ENCODE measurements around the gene CNNM4.

Gene CNNM4

DNA sequence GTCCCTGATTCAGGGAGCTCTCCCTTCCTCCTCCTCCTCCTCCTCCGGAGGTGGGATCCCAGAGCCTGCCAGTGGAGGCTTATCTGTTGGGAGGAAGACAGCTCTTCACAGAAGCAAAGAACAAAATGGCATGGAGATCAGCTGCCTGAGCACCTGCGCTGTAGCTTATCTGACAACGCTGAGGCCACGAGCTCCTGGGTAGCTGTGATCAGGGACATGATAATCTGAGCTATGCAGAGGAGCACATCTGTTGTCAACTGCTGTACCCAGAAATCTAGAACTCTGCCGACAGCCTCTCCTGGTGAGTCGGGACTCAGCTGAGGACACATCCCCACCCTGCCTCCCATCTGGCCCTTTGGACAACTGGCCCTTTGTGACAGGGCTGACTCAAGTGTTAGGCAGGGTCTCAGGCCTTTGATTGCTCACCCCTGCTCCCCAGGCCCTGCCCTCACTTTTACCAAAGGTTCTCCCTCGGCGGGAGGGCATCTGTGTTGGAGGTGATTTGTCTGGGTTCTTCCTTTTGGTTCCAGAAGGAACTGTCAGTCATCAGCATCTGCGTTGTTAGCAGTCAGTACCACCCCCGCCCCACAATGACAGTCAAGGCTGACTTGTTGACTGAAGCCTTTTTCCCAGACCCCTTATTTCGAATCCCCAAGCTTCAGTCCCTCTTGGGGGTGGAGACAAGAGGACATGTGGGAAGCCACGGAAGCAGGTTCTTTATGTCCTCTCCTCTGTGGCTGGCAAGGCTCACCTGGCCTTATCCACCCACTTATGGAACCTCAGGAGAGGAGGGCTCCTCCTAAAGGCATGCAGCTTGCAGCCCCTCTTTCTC is 49.5 kb downstream of the CNNM4 start:
- no peak for DNase-seq (ENCODE audit: low spot score)
- TF ChIP-seq, protein P1, sequence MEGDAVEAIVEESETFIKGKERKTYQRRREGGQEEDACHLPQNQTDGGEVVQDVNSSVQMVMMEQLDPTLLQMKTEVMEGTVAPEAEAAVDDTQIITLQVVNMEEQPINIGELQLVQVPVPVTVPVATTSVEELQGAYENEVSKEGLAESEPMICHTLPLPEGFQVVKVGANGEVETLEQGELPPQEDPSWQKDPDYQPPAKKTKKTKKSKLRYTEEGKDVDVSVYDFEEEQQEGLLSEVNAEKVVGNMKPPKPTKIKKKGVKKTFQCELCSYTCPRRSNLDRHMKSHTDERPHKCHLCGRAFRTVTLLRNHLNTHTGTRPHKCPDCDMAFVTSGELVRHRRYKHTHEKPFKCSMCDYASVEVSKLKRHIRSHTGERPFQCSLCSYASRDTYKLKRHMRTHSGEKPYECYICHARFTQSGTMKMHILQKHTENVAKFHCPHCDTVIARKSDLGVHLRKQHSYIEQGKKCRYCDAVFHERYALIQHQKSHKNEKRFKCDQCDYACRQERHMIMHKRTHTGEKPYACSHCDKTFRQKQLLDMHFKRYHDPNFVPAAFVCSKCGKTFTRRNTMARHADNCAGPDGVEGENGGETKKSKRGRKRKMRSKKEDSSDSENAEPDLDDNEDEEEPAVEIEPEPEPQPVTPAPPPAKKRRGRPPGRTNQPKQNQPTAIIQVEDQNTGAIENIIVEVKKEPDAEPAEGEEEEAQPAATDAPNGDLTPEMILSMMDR (IDR thresholded peaks at IDR 0.05; ENCODE audit: extremely low read depth, missing control alignments): no peak

DNA sequence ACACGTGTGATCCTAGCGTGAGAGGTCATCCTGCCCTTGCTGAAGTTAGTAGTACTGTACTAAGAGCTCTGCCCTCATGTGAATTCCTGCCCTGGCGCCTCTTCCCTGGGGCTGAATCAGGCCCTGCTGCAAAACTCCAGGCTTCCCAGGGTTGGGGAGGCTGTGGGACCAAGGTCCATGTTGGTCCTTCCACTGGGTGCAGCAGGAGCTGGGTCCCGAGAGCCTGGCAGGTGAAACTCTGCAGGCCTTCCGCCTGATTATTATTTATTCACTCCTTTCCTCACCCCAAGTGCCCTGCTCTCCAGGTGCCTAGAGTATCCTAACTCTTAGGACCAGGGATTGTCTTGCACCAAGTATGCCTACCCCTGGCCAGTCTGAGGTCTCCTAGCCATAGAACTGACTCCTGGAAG is 50.1 kb downstream of the CNNM4 start:
- no peak for DNase-seq (ENCODE audit: low spot score)
- TF ChIP-seq, protein P1 (IDR thresholded peaks at IDR 0.05; ENCODE audit: extremely low read depth, missing control alignments): no peak

GRCh38 chr2:96811917-96812316 is 51.2 kb downstream of the CNNM4 start:
- no peak for DNase-seq (ENCODE audit: low spot score)

GRCh38 chr2:96813656-96814055 is 53.0 kb downstream of the CNNM4 start:
- TF ChIP-seq, protein P1 (IDR thresholded peaks at IDR 0.05; ENCODE audit: extremely low read depth, missing control alignments): no peak
- no peak for DNase-seq (ENCODE audit: low spot score)

More at GRCh38 chr2:96811917-96812316, 51.2 kb downstream of the CNNM4 start:
- TF ChIP-seq, protein P1 (IDR thresholded peaks at IDR 0.05; ENCODE audit: extremely low read depth, missing control alignments): no peak

DNA sequence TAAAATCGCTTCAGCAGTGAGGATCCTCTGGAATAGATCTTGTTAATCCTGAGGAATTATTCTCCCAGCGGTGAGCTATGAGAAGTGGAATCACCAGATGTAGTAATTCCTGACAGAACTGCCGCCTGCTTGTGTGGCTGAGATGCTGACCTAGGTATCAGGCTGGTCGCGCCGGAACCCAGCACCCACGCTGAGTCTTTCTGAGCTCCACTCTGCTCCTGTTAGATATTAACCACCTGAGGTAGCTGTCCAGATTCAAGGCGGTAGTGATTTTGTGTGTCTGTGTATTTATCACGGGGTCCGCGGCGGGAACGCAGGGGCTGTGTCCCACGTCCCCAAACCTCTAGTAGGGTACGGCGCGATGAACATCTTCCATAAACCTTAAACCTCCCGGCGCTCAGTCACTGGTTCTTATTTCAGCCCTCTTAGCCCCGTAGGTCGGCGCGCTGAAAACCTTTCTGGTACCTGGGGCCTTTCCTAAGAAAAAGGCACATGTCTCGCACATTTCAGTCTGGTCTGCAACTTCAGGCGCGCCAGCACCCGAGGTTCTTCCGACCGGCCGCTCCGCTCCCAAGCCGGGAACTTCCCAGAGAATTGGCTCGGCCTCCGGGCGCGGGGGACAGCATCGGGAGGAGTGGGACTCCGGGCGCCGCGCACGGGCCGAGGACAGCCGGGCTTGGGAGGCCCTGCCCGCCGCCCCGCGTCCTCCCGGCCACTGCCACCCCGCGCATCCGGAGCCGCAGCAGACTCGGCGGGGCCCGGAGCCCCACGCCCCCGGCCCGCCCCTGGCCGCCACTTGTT is 54.8 kb downstream of the CNNM4 start:
- peak; percentile 72 for DNase-seq (ENCODE audit: low spot score)

DNA sequence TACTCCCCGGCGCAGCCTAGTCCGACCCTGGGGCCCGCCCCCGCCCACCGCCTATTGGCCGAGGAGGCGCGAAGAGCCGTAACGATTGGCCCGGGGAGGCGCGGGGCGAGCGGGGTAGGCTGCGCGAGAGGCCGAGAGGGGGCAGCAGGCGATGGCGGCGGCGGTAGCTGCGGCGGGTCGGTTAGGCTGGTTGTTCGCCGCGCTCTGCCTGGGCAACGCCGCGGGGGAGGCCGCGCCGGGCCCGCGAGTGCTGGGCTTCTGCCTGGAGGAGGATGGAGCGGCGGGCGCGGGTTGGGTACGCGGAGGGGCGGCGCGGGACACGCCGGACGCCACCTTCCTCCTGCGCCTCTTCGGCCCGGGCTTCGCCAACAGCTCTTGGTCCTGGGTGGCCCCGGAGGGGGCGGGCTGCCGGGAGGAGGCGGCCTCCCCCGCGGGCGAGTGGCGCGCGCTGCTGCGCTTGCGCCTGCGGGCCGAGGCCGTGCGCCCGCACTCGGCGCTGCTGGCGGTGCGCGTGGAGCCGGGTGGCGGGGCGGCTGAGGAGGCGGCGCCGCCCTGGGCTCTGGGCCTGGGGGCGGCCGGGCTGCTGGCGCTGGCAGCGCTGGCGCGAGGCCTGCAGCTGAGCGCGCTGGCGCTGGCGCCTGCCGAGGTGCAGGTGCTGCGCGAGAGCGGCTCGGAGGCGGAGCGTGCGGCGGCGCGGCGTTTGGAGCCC is 55.6 kb downstream of the CNNM4 start, which contains the start of gene CNNM3:
CNNM3 (plus strand) TSS at position 142 of the 709 bp plus-strand sequence; CDS start at position 152, 10 bp downstream.
- DNase-seq (ENCODE audit: low spot score): peak; percentile 100

More for the DNA sequence above, 54.8 kb downstream of the CNNM4 start:
- TF ChIP-seq, protein P1 (IDR thresholded peaks at IDR 0.05; ENCODE audit: extremely low read depth, missing control alignments): no peak

More for the DNA sequence above, 55.6 kb downstream of the CNNM4 start, which contains the start of gene CNNM3:
- TF ChIP-seq, protein P1 (IDR thresholded peaks at IDR 0.05; ENCODE audit: extremely low read depth, missing control alignments): peak; percentile 45

Measured in GM20000 (cell line).